Mucosa of descending colon (tissue), 3 donors: ENCODE data around the gene DSTN. TPM values are rescaled to one million over a fixed set of nuclear protein-coding genes. Genes with fewer than 3 reads are reported as not detected.

Experiments
- ATAC-seq: fragments of 200-7000 bp; cut with Tn5 transposase; one replicate; pipeline ENCODE4 v1.9.1; 2020; ENCODE audit warnings: mild to moderate bottlenecking, moderate library complexity
- DNase-seq, 3 donors: peaks; one replicate each; pipeline ENCODE4 v3.0.0-alpha.2; 2020
- H3K36me3 ChIP-seq: fragments of 200-600 bp; one replicate; pipeline ENCODE4 v1.8.0; 2021; ENCODE audit warnings: low read depth, mild to moderate bottlenecking
- H3K4me1 ChIP-seq: fragments of 200-600 bp; one replicate; pipeline ENCODE4 v1.8.0; 2021; ENCODE audit warnings: low read depth, mild to moderate bottlenecking
- H3K4me3 ChIP-seq: fragments of 200-600 bp; one replicate; pipeline ENCODE4 v1.8.0; 2021; ENCODE audit warnings: mild to moderate bottlenecking
- H3K9me3 ChIP-seq: fragments of 200-600 bp; one replicate; pipeline ENCODE4 v1.8.0; 2021; ENCODE audit warnings: mild to moderate bottlenecking
- CTCF ChIP-seq: fragments of 200-600 bp; IDR thresholded peaks from one replicate; pipeline ENCODE4 v1.8.0; 2022; ENCODE audit warnings: antibody characterized with exemption, mild to moderate bottlenecking
- intact Hi-C, 2 donors: fragments of 100-400 bp; cut with DNase I in 1 of 2; cut with micrococcal nuclease in 1 of 2; formaldehyde crosslinking; loops; one replicate each; pipeline versions ENCODE4 v1.11.0 to v1.11.1; 2022; cut with DNase I, micrococcal nuclease
- total RNA-seq, 3 donors: library from RNA; stranded (reverse); fragmentation: NEBNext Ultra II Directional in 2 of 3; extraction: Animal tissue kit (Norgen Biotek cat#: 25700) in 2 of 3; gene quantifications; one replicate each; pipeline versions ENCODE4 v1.2.1 to v1.2.4, GENCODE V29; 2021 to 2023
- donor health status: DM: no; HTN: no; CAD: no; lungs with moderate emphysema.
- donor health status: DM: no; HTN: no; CAD: no.
- donor health status: DM: no; HTN: yes; CAD: no.

DSTN gene
- total RNA-seq, 3 donors from 2014 or later: 261 to 946 (median 284) TPM

GRCh38 chr20:17562804-17563305, 7.0 kb upstream of the DSTN start:
- DNase-seq (no peak), ATAC-seq (no peak)
- H3K4me1 ChIP-seq: peaks cover 16% of the 10 kb centered on the region
- no peak for TF ChIP-seq CTCF
- intact Hi-C loops: no loop called here
- no peaks in the 10 kb centered on the region for H3K9me3 ChIP-seq
- H3K36me3 ChIP-seq: no peaks in the 10 kb centered on the region
- no peak overlapping the region for H3K4me3 ChIP-seq

GRCh38 chr20:17565169-17565845, 4.6 kb upstream of the DSTN start:
- Histone ChIP-seq H3K4me1 (peaks cover 13% of the 10 kb centered on the region), H3K4me3 (no peak overlapping the region), H3K36me3 (no peaks in the 10 kb centered on the region), H3K9me3 (no peaks in the 10 kb centered on the region)
- no peak for TF ChIP-seq CTCF
- peak; percentile 8 for ATAC-seq
- DNase-seq: no peak
- intact Hi-C loops: no loop called here

GRCh38 chr20:17566345-17566744, 3.5 kb upstream of the DSTN start:
- peaks cover 13% of the 10 kb centered on the region for H3K4me1 ChIP-seq
- intact Hi-C loops: no loop called here
- no peak for DNase-seq
- H3K9me3 ChIP-seq: no peaks in the 10 kb centered on the region
- H3K4me3 ChIP-seq: no peak overlapping the region
- no peak for ATAC-seq
- no peaks in the 10 kb centered on the region for H3K36me3 ChIP-seq
- TF ChIP-seq CTCF: no peak

- no peaks in the 10 kb centered on the region for H3K9me3 ChIP-seq
- TF ChIP-seq CTCF: no peak
- DNase-seq: no peak
- no peak for ATAC-seq
- peaks cover 25% of the 10 kb centered on the region for H3K4me1 ChIP-seq
- no peak overlapping the region for H3K4me3 ChIP-seq
- H3K36me3 ChIP-seq: no peaks in the 10 kb centered on the region
- intact Hi-C loops: no loop called here
Observed at GRCh38 chr20:17568045-17568788, 1.7 kb upstream of the DSTN start.

GRCh38 chr20:17568972-17569521, 828 bp upstream of the DSTN start:
- ATAC-seq: peak; percentile 74
- no peak for TF ChIP-seq CTCF
- H3K4me1 ChIP-seq: peaks cover 33% of the 10 kb centered on the region
- peak; percentile 85 to 89 (median 88) for DNase-seq
- no peak overlapping the region for H3K4me3 ChIP-seq
- no peaks in the 10 kb centered on the region for H3K9me3 ChIP-seq
- intact Hi-C loops: no loop called here
- H3K36me3 ChIP-seq: no peaks in the 10 kb centered on the region
